Vagina (tissue), 2 donors: ENCODE results near the gene SLC22A14. TPM values are rescaled to one million over a fixed set of nuclear protein-coding genes. Genes with fewer than 3 reads are reported as not detected.

ENCODE experiments used
- DNase-seq, 2 donors: peaks; one replicate each; pipeline ENCODE4 v3.0.0-alpha.2; 2017; ENCODE audit errors: extremely low spot score in 2 of 2
- H3K27ac ChIP-seq: fragments of 200-600 bp; sonication (generic); one replicate; pipeline ENCODE4 v1.5.1; 2019
- H3K27me3 ChIP-seq: fragments of 200-600 bp; sonication (generic); one replicate; pipeline ENCODE4 v1.5.1; 2019
- H3K36me3 ChIP-seq, 2 donors: fragments of 200-600 bp; sonication (generic); one replicate each; pipeline ENCODE4 v1.5.1; 2017 to 2019
- H3K4me1 ChIP-seq: fragments of 200-600 bp; sonication (generic); one replicate; pipeline ENCODE4 v1.5.1; 2019
- H3K4me3 ChIP-seq, 2 donors: fragments of 200-600 bp; sonication (generic); 1 replicate in 1 of 2; 2 replicates in 1 of 2; pipeline ENCODE4 v1.5.1; 2016 to 2019
- H3K9me3 ChIP-seq: fragments of 200-600 bp; sonication (generic); one replicate; pipeline ENCODE4 v1.5.1; 2019
- POLR2A ChIP-seq, 2 donors: fragments of 450-650 bp; IDR thresholded peaks; one replicate each; pipeline ENCODE4 v1.6.1; 2017; ENCODE audit warnings: antibody characterized with exemption in 2 of 2, mild to moderate bottlenecking in 2 of 2, moderate library complexity in 2 of 2
- POLR2AphosphoS5 ChIP-seq, 2 donors: sonication (generic); formaldehyde crosslinking; IDR thresholded peaks; one replicate each; pipeline ENCODE4 v1.9.0; 2017; ENCODE audit warnings: antibody characterized with exemption in 2 of 2, mild to moderate bottlenecking in 2 of 2, low read depth in 1 of 2; ENCODE audit not compliant: insufficient read depth in 1 of 2
- intact Hi-C: fragments of 100-400 bp; cut with DNase I; formaldehyde crosslinking; loops from one replicate; pipeline ENCODE4 v1.15.1; 2023
- total RNA-seq: library from RNA; depleted of rRNA; stranded (reverse); fragments of >200 nt; gene quantifications from one replicate; pipeline ENCODE4 v1.2.3, GENCODE V29; 2016
- TF ChIP-seq, protein P1 (sequence below), 3 experiments: fragments of 450-650 bp in 2 of 3; fragments of 200-600 bp in 1 of 3; sonication (generic) in 1 of 3; IDR thresholded peaks; one replicate each; pipeline ENCODE4 v1.5.1; 2017 to 2019; ENCODE audit warnings: antibody characterized with exemption in 3 of 3, mild to moderate bottlenecking in 2 of 3, moderate library complexity in 2 of 3

SLC22A14 gene
- total RNA-seq, 1 donor from 2014 or later = 0.49 TPM

DNA sequence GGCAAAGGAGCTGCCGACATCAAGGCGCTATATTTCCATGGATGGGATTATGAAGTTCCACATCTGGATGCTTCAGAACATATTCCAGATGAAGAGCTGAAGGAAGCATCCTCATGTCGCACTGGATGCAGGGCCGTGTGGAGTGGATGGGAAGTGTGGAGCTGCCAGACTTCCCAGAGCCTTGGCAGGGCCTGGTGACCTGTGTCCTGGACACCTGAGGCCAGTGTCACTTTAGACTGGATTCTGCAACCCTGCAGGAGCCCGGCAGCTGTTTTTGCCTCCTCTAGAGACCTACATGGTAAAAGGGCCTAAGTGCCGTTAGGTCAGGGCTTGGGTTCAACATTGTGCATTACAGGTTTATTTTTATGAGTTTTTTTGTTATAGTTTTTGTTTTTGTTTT is 53.2 kb downstream of the SLC22A14 start:
- H3K4me1 ChIP-seq = no peaks in the 10 kb centered on the region
- H3K27ac ChIP-seq = no peak overlapping the region
- H3K27me3 ChIP-seq = no peaks in the 10 kb centered on the region
- intact Hi-C loops = no loop called here
- no peak overlapping the region for H3K4me3 ChIP-seq
- no peaks in the 10 kb centered on the region for H3K36me3 ChIP-seq
- TF ChIP-seq POLR2A (IDR thresholded peaks at IDR 0.05) = no peak
- TF ChIP-seq, protein P1, sequence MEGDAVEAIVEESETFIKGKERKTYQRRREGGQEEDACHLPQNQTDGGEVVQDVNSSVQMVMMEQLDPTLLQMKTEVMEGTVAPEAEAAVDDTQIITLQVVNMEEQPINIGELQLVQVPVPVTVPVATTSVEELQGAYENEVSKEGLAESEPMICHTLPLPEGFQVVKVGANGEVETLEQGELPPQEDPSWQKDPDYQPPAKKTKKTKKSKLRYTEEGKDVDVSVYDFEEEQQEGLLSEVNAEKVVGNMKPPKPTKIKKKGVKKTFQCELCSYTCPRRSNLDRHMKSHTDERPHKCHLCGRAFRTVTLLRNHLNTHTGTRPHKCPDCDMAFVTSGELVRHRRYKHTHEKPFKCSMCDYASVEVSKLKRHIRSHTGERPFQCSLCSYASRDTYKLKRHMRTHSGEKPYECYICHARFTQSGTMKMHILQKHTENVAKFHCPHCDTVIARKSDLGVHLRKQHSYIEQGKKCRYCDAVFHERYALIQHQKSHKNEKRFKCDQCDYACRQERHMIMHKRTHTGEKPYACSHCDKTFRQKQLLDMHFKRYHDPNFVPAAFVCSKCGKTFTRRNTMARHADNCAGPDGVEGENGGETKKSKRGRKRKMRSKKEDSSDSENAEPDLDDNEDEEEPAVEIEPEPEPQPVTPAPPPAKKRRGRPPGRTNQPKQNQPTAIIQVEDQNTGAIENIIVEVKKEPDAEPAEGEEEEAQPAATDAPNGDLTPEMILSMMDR (IDR thresholded peaks at IDR 0.05) = no peak
- TF ChIP-seq POLR2AphosphoS5 (IDR thresholded peaks at IDR 0.05; ENCODE audit: insufficient read depth in 1 of 2, low read depth in 1 of 2) = no peak
- no peaks in the 10 kb centered on the region for H3K9me3 ChIP-seq
- DNase-seq = no peak

DNA sequence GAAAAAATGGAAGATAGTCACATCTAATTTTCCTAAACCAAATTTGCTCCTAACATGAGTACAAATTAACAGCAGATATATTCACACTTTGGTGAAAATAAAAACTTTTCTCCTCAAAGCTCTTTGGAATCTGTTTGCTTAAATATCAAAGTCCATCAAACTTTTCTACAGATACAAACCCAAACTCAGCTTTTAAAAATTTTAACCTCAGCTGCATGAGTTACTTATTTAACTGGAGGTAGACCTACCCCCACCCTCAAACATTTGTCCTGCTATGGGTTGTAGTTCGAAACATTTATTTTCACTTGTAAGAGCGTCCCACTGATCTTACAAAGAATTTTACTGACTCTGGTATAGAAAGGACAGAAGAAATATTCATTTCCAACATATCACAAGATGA is 55.6 kb downstream of the SLC22A14 start:
- DNase-seq = no peak
- Histone ChIP-seq H3K27ac (no peak overlapping the region), H3K4me1 (no peaks in the 10 kb centered on the region), H3K36me3 (no peaks in the 10 kb centered on the region), H3K4me3 (no peak overlapping the region), H3K27me3 (no peaks in the 10 kb centered on the region), H3K9me3 (no peaks in the 10 kb centered on the region)
- TF ChIP-seq, protein P1 (IDR thresholded peaks at IDR 0.05) = no peak
- no peak for TF ChIP-seq POLR2AphosphoS5 (IDR thresholded peaks at IDR 0.05; ENCODE audit: insufficient read depth in 1 of 2, low read depth in 1 of 2)
- TF ChIP-seq POLR2A (IDR thresholded peaks at IDR 0.05) = no peak
- intact Hi-C loops = no loop called here

DNA sequence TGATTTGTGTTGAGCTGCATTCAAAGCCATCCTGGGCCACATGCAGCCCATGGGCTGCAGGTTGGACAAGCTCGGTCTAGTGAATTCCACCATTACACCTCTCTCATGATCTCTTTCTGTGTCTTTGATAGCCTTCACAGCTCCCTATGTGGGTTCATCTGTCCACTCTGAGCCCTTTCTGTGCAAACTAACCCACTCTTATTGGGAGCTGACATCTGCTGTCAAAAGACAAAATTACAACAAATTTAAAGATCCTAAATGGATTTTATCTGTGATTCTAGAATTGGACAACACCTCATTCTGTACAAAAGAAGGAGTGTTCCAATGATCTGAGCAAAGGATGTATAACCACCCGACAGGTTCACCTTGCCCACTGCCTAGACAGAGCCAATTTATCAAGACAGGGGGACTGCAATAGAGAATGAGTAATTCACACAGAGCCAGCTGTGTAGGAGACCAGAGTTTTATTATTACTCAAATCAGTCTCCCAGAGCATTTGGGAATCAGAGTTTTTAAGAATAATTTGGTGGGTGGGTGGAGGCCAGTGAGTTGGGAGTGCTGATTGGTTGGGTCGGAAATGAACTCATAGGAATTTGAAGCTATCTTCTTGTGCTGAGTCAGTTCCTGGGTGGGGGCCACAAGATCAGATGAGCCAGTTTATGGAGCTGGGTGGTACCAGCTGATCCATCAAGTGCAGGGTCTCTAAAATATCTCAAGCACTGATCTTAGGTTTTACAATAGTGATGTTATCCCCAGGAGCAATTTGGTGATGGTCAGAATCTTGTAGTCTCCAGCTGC is 61.9 kb downstream of the SLC22A14 start:
- H3K4me3 ChIP-seq = no peak overlapping the region
- intact Hi-C loops = loop anchor here (10.0 kb wide), 1 partner anchor 209 kb away; the partner anchor contains the start of genes ACAA1 and MYD88

DNA sequence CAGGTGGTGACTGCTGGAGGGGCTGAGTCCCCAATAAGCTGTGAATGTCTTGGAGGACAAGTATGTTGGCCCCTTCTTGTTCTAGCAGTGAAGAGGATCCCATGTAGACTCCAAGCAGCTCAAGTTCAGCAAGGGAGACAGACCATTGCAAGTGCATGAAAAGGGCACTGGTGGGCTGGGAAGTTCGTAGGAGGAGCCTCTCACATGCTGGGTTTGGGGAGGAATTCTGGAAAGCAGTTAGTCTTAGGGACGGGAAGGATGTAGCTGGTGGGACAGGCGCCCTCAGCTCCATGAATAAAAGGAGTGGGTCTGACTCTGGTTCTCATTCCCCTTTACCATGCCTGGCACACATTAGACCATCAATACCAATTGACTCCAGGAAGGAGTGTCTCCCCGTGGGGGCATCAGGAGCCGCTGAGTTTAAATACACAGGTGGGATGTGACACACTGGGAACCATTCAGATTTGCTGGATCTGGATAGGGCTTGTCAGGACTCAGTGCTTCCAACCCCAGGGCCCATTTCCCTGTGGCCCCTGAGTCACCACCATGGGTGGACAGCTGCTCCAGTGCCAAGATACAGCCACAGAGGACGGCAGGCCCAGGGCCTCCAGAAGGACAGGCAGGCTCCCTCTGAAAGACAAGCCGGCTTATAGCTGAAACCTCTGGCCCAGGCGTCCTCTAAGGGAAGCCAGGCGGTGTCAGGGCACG is 63.9 kb downstream of the SLC22A14 start:
- Histone ChIP-seq H3K36me3 (no peaks in the 10 kb centered on the region), H3K4me3 (peak overlapping the region; percentile 71 to 91), H3K27me3 (no peaks in the 10 kb centered on the region), H3K4me1 (peaks cover 10% of the 10 kb centered on the region), H3K27ac (peak overlapping the region; percentile 72), H3K9me3 (no peaks in the 10 kb centered on the region)
- DNase-seq = no peak
- intact Hi-C loops = loop anchor here (5.0 to 10.0 kb wide), 2 partner anchors 136 to 211 kb away; partner anchors contain the start of genes ACAA1 and MYD88
- TF ChIP-seq POLR2AphosphoS5 (IDR thresholded peaks at IDR 0.05; ENCODE audit: insufficient read depth in 1 of 2, low read depth in 1 of 2) (no peak), POLR2A (IDR thresholded peaks at IDR 0.05) (no peak)
- TF ChIP-seq, protein P1 (IDR thresholded peaks at IDR 0.05) = no peak

More for the DNA sequence above, 61.9 kb downstream of the SLC22A14 start:
- TF ChIP-seq POLR2A (IDR thresholded peaks at IDR 0.05) (no peak), POLR2AphosphoS5 (IDR thresholded peaks at IDR 0.05; ENCODE audit: insufficient read depth in 1 of 2, low read depth in 1 of 2) (no peak)
- TF ChIP-seq, protein P1 (IDR thresholded peaks at IDR 0.05) = no peak
- Histone ChIP-seq H3K27ac (no peak overlapping the region), H3K27me3 (no peaks in the 10 kb centered on the region), H3K4me1 (peaks cover 10% of the 10 kb centered on the region), H3K36me3 (no peaks in the 10 kb centered on the region), H3K9me3 (no peaks in the 10 kb centered on the region)
- DNase-seq = no peak
